Upper lobe of left lung (tissue), 6 donors: ENCODE results near the gene STAG1. TPM values are rescaled to one million over a fixed set of nuclear protein-coding genes. Genes with fewer than 3 reads are reported as not detected.
"Not testable (repeated sequence)": the region's sequence is repeated elsewhere in the genome, so short reads cannot be mapped to it uniquely, and the experiment has no call there.

Source experiments
- ATAC-seq, 2 donors: fragments of 200-7000 bp; cut with Tn5 transposase; one replicate each; pipeline ENCODE4 v1.9.1; 2022; ENCODE audit warnings: mild to moderate bottlenecking in 2 of 2, moderate library complexity in 2 of 2; ENCODE audit not compliant: low FRiP score in 2 of 2
- DNase-seq, 2 donors: peaks; one replicate each; pipeline ENCODE4 v3.0.0-alpha.2; 2019 to 2020
- H3K27ac ChIP-seq, 4 donors: fragments of 200-600 bp; sonication (generic); one replicate each; pipeline ENCODE4 v1.5.1; 2016 to 2019
- H3K27me3 ChIP-seq, 4 donors: fragments of 200-600 bp; sonication (generic); one replicate each; pipeline ENCODE4 v1.5.1; 2017 to 2019
- H3K36me3 ChIP-seq, 4 donors: fragments of 200-600 bp; sonication (generic); one replicate each; pipeline ENCODE4 v1.5.1; 2016 to 2019
- H3K4me1 ChIP-seq, 4 donors: fragments of 200-600 bp; sonication (generic); one replicate each; pipeline ENCODE4 v1.5.1; 2018 to 2019
- H3K4me3 ChIP-seq, 4 donors: fragments of 200-600 bp; sonication (generic); one replicate each; pipeline ENCODE4 v1.5.1; 2017 to 2019; ENCODE audit warnings: mild to moderate bottlenecking in 2 of 4, moderate library complexity in 1 of 4
- H3K9me3 ChIP-seq, 4 donors: fragments of 200-600 bp; sonication (generic); one replicate each; pipeline ENCODE4 v1.5.1; 2018 to 2019
- CTCF ChIP-seq, 6 experiments: fragments of 450-650 bp in 4 of 6; fragments of 200-600 bp in 2 of 6; sonication (generic) in 2 of 6; IDR thresholded peaks; one replicate each; pipeline ENCODE4 v1.5.1; 2016 to 2019; ENCODE audit warnings: antibody characterized with exemption in 6 of 6
- EP300 ChIP-seq, 4 donors: sonication (generic); formaldehyde crosslinking; IDR thresholded peaks; one replicate each; pipeline ENCODE4 v1.5.1; 2017; ENCODE audit warnings: antibody characterized with exemption in 4 of 4, control low read depth in 2 of 4
- POLR2A ChIP-seq, 4 donors: fragments of 450-650 bp; IDR thresholded peaks; one replicate each; pipeline ENCODE4 v1.5.1; 2016 to 2017; ENCODE audit warnings: antibody characterized with exemption in 4 of 4, mild to moderate bottlenecking in 2 of 4
- POLR2AphosphoS5 ChIP-seq, 2 donors: sonication (generic); formaldehyde crosslinking; IDR thresholded peaks; one replicate each; pipeline ENCODE4 v1.5.1; 2017; ENCODE audit warnings: antibody characterized with exemption in 2 of 2
- WGBS, 2 donors: methylation state at CpG; one replicate each; pipeline ENCODE4 v1.1.5; 2017 to 2018; 5-methylcytosine and 5-hydroxymethylcytosine counted together
- total RNA-seq, 6 donors: library from RNA; depleted of rRNA in 4 of 6; stranded (reverse); fragments of >200 nt in 4 of 6; gene quantifications; one replicate each; pipeline versions ENCODE4 v1.1.0 to v1.2.1, GENCODE V29; 2016 to 2021
- donor health status: DM: no; HTN: no; CAD: no; lungs with moderate emphysema.
- donor health status: DM: no; HTN: yes; CAD: no; lungs with severe emphysema.

Gene STAG1
- total RNA-seq, 6 donors from 2014 or later, result 19.1 to 65.0 (median 34.2) TPM

DNA sequence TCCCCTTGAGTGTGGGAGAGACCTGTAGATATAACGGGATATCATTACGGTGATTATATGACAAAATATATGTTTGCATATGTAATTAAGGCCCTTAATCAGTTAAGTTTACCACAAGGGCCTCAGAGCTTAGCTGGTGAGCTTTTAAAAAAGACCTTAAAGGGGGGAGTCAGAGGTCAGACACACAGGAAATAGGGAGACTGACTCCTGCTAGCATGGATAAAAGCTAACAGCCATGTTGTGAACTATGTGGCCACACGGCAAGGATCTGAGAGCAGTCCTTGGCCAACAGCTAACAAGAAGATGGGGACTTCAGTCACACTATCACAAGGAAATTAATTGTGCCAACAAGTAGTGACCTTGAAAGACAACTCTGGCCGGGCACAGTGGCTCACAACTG lies 3.1 kb downstream of the STAG1 start:
- H3K4me3 ChIP-seq, result no peak overlapping the region
- H3K36me3 ChIP-seq, result no peaks in the 10 kb centered on the region
- no peaks in the 10 kb centered on the region for H3K27me3 ChIP-seq
- ATAC-seq (no peak), DNase-seq (no peak)
- H3K4me1 ChIP-seq, result peaks cover 15 to 51% (median 35%) of the 10 kb centered on the region in 4 donors
- no peak for TF ChIP-seq CTCF (IDR thresholded peaks at IDR 0.05)
- WGBS, 2 donors, result 65 to 75% methylated on average over 4 of the region's 4 CpGs
- H3K9me3 ChIP-seq, result no peaks in the 10 kb centered on the region
- peak overlapping the region; percentile 12 to 100 (median 26) for H3K27ac ChIP-seq

DNA sequence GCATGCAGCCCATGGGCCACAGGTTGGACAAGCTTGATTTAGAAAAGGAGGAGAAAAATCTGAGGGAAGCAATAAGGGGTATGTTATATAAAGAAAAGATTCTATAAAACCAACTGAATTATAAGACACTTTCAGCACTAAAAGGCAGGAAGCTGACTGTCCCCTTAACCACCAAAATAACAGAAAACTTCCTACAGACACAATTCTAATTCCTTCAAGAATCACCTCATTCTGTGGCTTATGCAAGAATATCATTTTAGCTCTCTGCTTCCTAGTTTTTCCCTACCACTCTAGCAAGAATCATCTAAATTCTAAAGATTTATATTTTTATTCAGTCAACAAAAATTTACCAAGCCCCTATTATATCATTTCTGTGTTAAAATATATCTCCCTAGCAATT lies 6.3 kb downstream of the STAG1 start:
- peak overlapping the region in 1 of 4 donors; percentile 3 for H3K27ac ChIP-seq
- no peak for ATAC-seq
- H3K4me3 ChIP-seq, result no peak overlapping the region
- no peak for DNase-seq
- H3K27me3 ChIP-seq, result no peaks in the 10 kb centered on the region
- H3K4me1 ChIP-seq, result peaks cover 13 to 44% (median 26%) of the 10 kb centered on the region in 4 donors
- H3K9me3 ChIP-seq, result no peaks in the 10 kb centered on the region
- no peak for TF ChIP-seq POLR2AphosphoS5 (IDR thresholded peaks at IDR 0.05)
- no peak for TF ChIP-seq POLR2A (IDR thresholded peaks at IDR 0.05)
- no peak for TF ChIP-seq CTCF (IDR thresholded peaks at IDR 0.05)
- no peak for TF ChIP-seq EP300 (IDR thresholded peaks at IDR 0.05)
- no peaks in the 10 kb centered on the region for H3K36me3 ChIP-seq

GRCh38 chr3:136741063-136741462 lies 11.1 kb downstream of the STAG1 start:
- H3K4me1 ChIP-seq, result peaks cover 0 to 8% (median 3%) of the 10 kb centered on the region in 4 donors
- no peaks in the 10 kb centered on the region for H3K9me3 ChIP-seq
- H3K27me3 ChIP-seq, result no peaks in the 10 kb centered on the region
- TF ChIP-seq EP300 (IDR thresholded peaks at IDR 0.05) (no peak), POLR2AphosphoS5 (IDR thresholded peaks at IDR 0.05) (no peak), POLR2A (IDR thresholded peaks at IDR 0.05) (no peak), CTCF (IDR thresholded peaks at IDR 0.05) (no peak)
- 88 to 100% methylated on average over 2 of the region's 2 CpGs for WGBS, 2 donors
- H3K36me3 ChIP-seq, result peaks cover 0 to 1% (median 0%) of the 10 kb centered on the region in 4 donors
- no peak for DNase-seq
- H3K4me3 ChIP-seq, result no peak overlapping the region
- no peak overlapping the region for H3K27ac ChIP-seq
- ATAC-seq, result no peak

- Histone ChIP-seq H3K4me3 (no peak overlapping the region), H3K27me3 (no peaks in the 10 kb centered on the region), H3K9me3 (no peaks in the 10 kb centered on the region), H3K4me1 (peaks cover 0 to 9% (median 3%) of the 10 kb centered on the region in 4 donors), H3K27ac (no peak overlapping the region), H3K36me3 (peaks cover 0 to 3% (median 0%) of the 10 kb centered on the region in 4 donors)
- WGBS, 2 donors, result 80 to 85% methylated on average over 7 of the region's 7 CpGs
- no peak for ATAC-seq
- DNase-seq, result no peak
- TF ChIP-seq CTCF (IDR thresholded peaks at IDR 0.05), result no peak
- no peak for TF ChIP-seq POLR2AphosphoS5 (IDR thresholded peaks at IDR 0.05)
- no peak for TF ChIP-seq EP300 (IDR thresholded peaks at IDR 0.05)
- no peak for TF ChIP-seq POLR2A (IDR thresholded peaks at IDR 0.05)
Measured at GRCh38 chr3:136740351-136740958, 11.7 kb downstream of the STAG1 start.

DNA sequence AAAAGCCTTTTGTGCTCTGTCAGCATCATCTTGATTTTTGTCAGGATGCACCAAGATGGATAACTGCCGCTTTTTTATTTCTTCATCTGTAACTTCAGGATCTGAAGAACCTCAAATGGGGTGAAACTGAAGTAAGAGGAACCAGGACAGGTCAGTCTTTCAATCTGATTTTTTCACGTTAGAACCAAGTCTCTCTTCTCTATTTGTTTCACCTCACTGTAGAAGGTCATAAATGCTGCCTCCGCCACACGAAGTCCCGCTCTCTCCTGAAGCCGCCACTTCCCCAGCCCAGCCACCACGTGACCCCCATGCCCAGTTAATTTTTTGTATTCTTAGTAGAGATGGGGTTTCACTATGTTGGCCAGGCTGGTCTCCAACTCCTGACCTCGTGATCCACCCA lies 15.2 kb downstream of the STAG1 start:
- ATAC-seq, result not testable (repeated sequence)
- 83 to 85% methylated on average over 8 of the region's 8 CpGs for WGBS, 2 donors

More for the DNA sequence above, 15.2 kb downstream of the STAG1 start:
- not testable (repeated sequence) for H3K36me3 ChIP-seq, H3K4me3 ChIP-seq, H3K27me3 ChIP-seq, H3K9me3 ChIP-seq, H3K27ac ChIP-seq
- H3K4me1 ChIP-seq, result peaks cover 4 to 21% (median 8%) of the 10 kb centered on the region in 4 donors
- peak in 1 of 2 donors; percentile 25 for DNase-seq
